ENCODE results near the gene DIS3L2.
A peak's percentile ranks its signal among the peaks of the same experiment; 100 is the strongest.

The DIS3L2 gene

GRCh38 chr2:232218778-232219495 is 257.4 kb downstream of the DIS3L2 start:
- H3K36me3 ChIP-seq (replicated peaks in 1 of 2; ENCODE audit: control insufficient read depth in 2 of 2, insufficient read depth in 2 of 2, low read length in 2 of 2), result peaks cover 0 to 4% of the 10 kb centered on the region in 2 donors
- H3K79me1 ChIP-seq (ENCODE audit: low read depth, low read length), result no peaks in the 10 kb centered on the region
- H3K14ac ChIP-seq (ENCODE audit: low read length), result no peak overlapping the region
- no peak for DNase-seq (ENCODE audit: low spot score)
- H3K18ac ChIP-seq (ENCODE audit: low read length), result no peak overlapping the region
- peak overlapping the region; percentile 12 for H3K9ac ChIP-seq (ENCODE audit: low read depth, low read length, poor library complexity)
- H2BK12ac ChIP-seq (ENCODE audit: low read length), result no peak overlapping the region
- H3K23ac ChIP-seq (ENCODE audit: low read depth, low read length, poor library complexity), result no peak overlapping the region
- no peak overlapping the region for H3K4me2 ChIP-seq (ENCODE audit: insufficient read depth, low read length, poor library complexity, severe bottlenecking)
- H3K4me3 ChIP-seq (ENCODE audit: low read length in 2 of 2), result no peak overlapping the region
- WGBS, 2 donors (ENCODE audit: extremely low coverage in 2 of 2, insufficient read length in 2 of 2, insufficient replicate concordance in 1 of 2), result no CpG with 5 or more reads among the region's 6 CpGs
- peaks cover 0 to 4% of the 10 kb centered on the region in 2 donors for H3K4me1 ChIP-seq (ENCODE audit: control insufficient read depth in 2 of 2, insufficient read depth in 1 of 2, low read depth in 1 of 2, low read length in 2 of 2)
- no peak overlapping the region for H2AFZ ChIP-seq (ENCODE audit: low read length)
- H3K27ac ChIP-seq (replicated peaks; ENCODE audit: low read length), result no peak overlapping the region
- H2BK5ac ChIP-seq (ENCODE audit: low read length), result no peak overlapping the region
- H4K8ac ChIP-seq (ENCODE audit: low read depth, low read length), result no peak overlapping the region
- no peak overlapping the region for H4K91ac ChIP-seq (ENCODE audit: low read depth, low read length, poor library complexity)
- H2BK120ac ChIP-seq (ENCODE audit: low read depth, low read length), result no peak overlapping the region
- H2AK5ac ChIP-seq (ENCODE audit: low read depth, low read length), result no peak overlapping the region
- H3K4ac ChIP-seq (ENCODE audit: low read length), result no peak overlapping the region
- H3K27me3 ChIP-seq (ENCODE audit: control insufficient read depth in 3 of 3, insufficient read depth in 3 of 3, low read depth in 1 of 3, low read length in 3 of 3), result no peaks in the 10 kb centered on the region
- no peaks in the 10 kb centered on the region for H3K9me3 ChIP-seq (replicated peaks in 1 of 2; ENCODE audit: control insufficient read depth in 2 of 2, insufficient read depth in 1 of 2, low read depth in 1 of 2, low read length in 2 of 2)
- H2BK15ac ChIP-seq (ENCODE audit: low read length), result no peak overlapping the region

DNA sequence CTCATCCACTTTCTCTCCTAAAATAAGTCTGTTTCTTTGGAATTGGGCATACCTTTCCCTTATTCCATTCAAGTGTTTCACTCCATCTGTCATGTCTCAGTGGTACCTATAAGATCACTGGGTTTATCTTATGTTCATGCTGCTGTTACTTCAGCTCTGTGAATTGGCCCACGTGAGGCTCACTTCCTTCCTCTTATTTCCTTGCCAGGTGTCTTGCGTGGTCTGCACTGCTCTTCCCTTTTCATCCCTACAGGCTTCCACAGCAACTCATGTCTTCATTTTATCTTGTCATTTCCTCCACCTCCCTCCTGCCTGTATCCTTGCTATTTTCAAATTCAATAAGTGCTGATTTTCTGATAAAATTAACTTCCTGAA is 258.0 kb downstream of the DIS3L2 start:
- Histone ChIP-seq H4K8ac (ENCODE audit: low read depth, low read length) (no peak overlapping the region), H4K91ac (ENCODE audit: low read depth, low read length, poor library complexity) (no peak overlapping the region), H3K79me1 (ENCODE audit: low read depth, low read length) (no peaks in the 10 kb centered on the region), H3K23ac (ENCODE audit: low read depth, low read length, poor library complexity) (no peak overlapping the region), H3K27me3 (ENCODE audit: control insufficient read depth in 3 of 3, insufficient read depth in 3 of 3, low read depth in 1 of 3, low read length in 3 of 3) (no peaks in the 10 kb centered on the region), H3K4me1 (ENCODE audit: control insufficient read depth in 2 of 2, insufficient read depth in 1 of 2, low read depth in 1 of 2, low read length in 2 of 2) (peaks cover 0 to 4% of the 10 kb centered on the region in 2 donors), H2BK12ac (ENCODE audit: low read length) (no peak overlapping the region), H2BK15ac (ENCODE audit: low read length) (no peak overlapping the region), H2AK5ac (ENCODE audit: low read depth, low read length) (no peak overlapping the region), H3K4ac (ENCODE audit: low read length) (no peak overlapping the region), H3K18ac (ENCODE audit: low read length) (no peak overlapping the region), H3K27ac (replicated peaks; ENCODE audit: low read length) (no peak overlapping the region), H2AFZ (ENCODE audit: low read length) (no peak overlapping the region), H2BK5ac (ENCODE audit: low read length) (no peak overlapping the region), H3K9me3 (replicated peaks in 1 of 2; ENCODE audit: control insufficient read depth in 2 of 2, insufficient read depth in 1 of 2, low read depth in 1 of 2, low read length in 2 of 2) (no peaks in the 10 kb centered on the region), H2BK120ac (ENCODE audit: low read depth, low read length) (no peak overlapping the region), H3K4me3 (ENCODE audit: low read length in 2 of 2) (no peak overlapping the region), H3K14ac (ENCODE audit: low read length) (no peak overlapping the region), H3K9ac (ENCODE audit: low read depth, low read length, poor library complexity) (no peak overlapping the region), H3K4me2 (ENCODE audit: insufficient read depth, low read length, poor library complexity, severe bottlenecking) (no peak overlapping the region), H3K36me3 (replicated peaks in 1 of 2; ENCODE audit: control insufficient read depth in 2 of 2, insufficient read depth in 2 of 2, low read length in 2 of 2) (peaks cover 0 to 4% of the 10 kb centered on the region in 2 donors)
- no peak for DNase-seq (ENCODE audit: low spot score)
- WGBS, 2 donors (ENCODE audit: extremely low coverage in 2 of 2, insufficient read length in 2 of 2, insufficient replicate concordance in 1 of 2), result no CpG with 5 or more reads among the region's 2 CpGs

DNA sequence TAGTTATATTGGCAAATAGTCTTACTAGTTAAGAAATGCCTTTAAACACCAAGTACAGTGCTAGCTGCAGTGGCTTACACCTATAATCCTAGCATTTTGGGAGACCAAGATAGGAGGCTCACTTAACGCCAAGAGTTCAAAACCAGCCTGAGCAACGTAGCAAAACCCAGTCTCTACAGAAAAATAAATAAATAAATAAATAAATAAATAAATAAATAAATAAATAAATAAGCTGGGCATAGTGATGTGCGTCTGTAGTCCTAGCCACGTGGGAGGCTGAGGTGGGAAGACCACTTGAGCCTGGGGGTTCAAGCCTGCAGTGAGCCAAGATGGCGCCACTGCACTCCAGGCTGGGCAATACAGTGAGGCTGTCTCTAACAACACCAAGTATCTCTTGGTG is 258.4 kb downstream of the DIS3L2 start:
- Histone ChIP-seq H3K36me3 (replicated peaks in 1 of 2; ENCODE audit: control insufficient read depth in 2 of 2, insufficient read depth in 2 of 2, low read length in 2 of 2) (peaks cover 0 to 4% of the 10 kb centered on the region in 2 donors), H2BK120ac (ENCODE audit: low read depth, low read length) (no peak overlapping the region), H2BK15ac (ENCODE audit: low read length) (no peak overlapping the region), H3K27ac (replicated peaks; ENCODE audit: low read length) (no peak overlapping the region), H3K14ac (ENCODE audit: low read length) (no peak overlapping the region), H2BK12ac (ENCODE audit: low read length) (no peak overlapping the region), H3K9ac (ENCODE audit: low read depth, low read length, poor library complexity) (no peak overlapping the region), H3K9me3 (replicated peaks in 1 of 2; ENCODE audit: control insufficient read depth in 2 of 2, insufficient read depth in 1 of 2, low read depth in 1 of 2, low read length in 2 of 2) (no peaks in the 10 kb centered on the region), H3K4me2 (ENCODE audit: insufficient read depth, low read length, poor library complexity, severe bottlenecking) (no peak overlapping the region), H3K4me1 (ENCODE audit: control insufficient read depth in 2 of 2, insufficient read depth in 1 of 2, low read depth in 1 of 2, low read length in 2 of 2) (peaks cover 0 to 4% of the 10 kb centered on the region in 2 donors), H4K91ac (ENCODE audit: low read depth, low read length, poor library complexity) (no peak overlapping the region), H2AK5ac (ENCODE audit: low read depth, low read length) (no peak overlapping the region), H3K79me1 (ENCODE audit: low read depth, low read length) (no peaks in the 10 kb centered on the region), H3K18ac (ENCODE audit: low read length) (no peak overlapping the region), H3K4ac (ENCODE audit: low read length) (no peak overlapping the region), H2AFZ (ENCODE audit: low read length) (no peak overlapping the region), H4K8ac (ENCODE audit: low read depth, low read length) (no peak overlapping the region), H2BK5ac (ENCODE audit: low read length) (no peak overlapping the region), H3K27me3 (ENCODE audit: control insufficient read depth in 3 of 3, insufficient read depth in 3 of 3, low read depth in 1 of 3, low read length in 3 of 3) (no peaks in the 10 kb centered on the region), H3K23ac (ENCODE audit: low read depth, low read length, poor library complexity) (no peak overlapping the region), H3K4me3 (ENCODE audit: low read length in 2 of 2) (no peak overlapping the region)
- no CpG with 5 or more reads among the region's 5 CpGs for WGBS, 2 donors (ENCODE audit: extremely low coverage in 2 of 2, insufficient read length in 2 of 2, insufficient replicate concordance in 1 of 2)
- no peak for DNase-seq (ENCODE audit: low spot score)

- H3K27ac ChIP-seq (replicated peaks; ENCODE audit: low read length), result no peak overlapping the region
- no peak overlapping the region for H2AFZ ChIP-seq (ENCODE audit: low read length)
- H3K9me3 ChIP-seq (replicated peaks in 1 of 2; ENCODE audit: control insufficient read depth in 2 of 2, insufficient read depth in 1 of 2, low read depth in 1 of 2, low read length in 2 of 2), result no peaks in the 10 kb centered on the region
- DNase-seq (ENCODE audit: low spot score), result no peak
- no peak overlapping the region for H2BK120ac ChIP-seq (ENCODE audit: low read depth, low read length)
- no peak overlapping the region for H2BK5ac ChIP-seq (ENCODE audit: low read length)
- H3K36me3 ChIP-seq (replicated peaks in 1 of 2; ENCODE audit: control insufficient read depth in 2 of 2, insufficient read depth in 2 of 2, low read length in 2 of 2), result peaks cover 0 to 4% of the 10 kb centered on the region in 2 donors
- H3K4ac ChIP-seq (ENCODE audit: low read length), result no peak overlapping the region
- no peaks in the 10 kb centered on the region for H3K4me1 ChIP-seq (ENCODE audit: control insufficient read depth in 2 of 2, insufficient read depth in 1 of 2, low read depth in 1 of 2, low read length in 2 of 2)
- H4K91ac ChIP-seq (ENCODE audit: low read depth, low read length, poor library complexity), result no peak overlapping the region
- H3K14ac ChIP-seq (ENCODE audit: low read length), result no peak overlapping the region
- no peak overlapping the region for H3K23ac ChIP-seq (ENCODE audit: low read depth, low read length, poor library complexity)
- H2BK12ac ChIP-seq (ENCODE audit: low read length), result no peak overlapping the region
- no peak overlapping the region for H3K4me2 ChIP-seq (ENCODE audit: insufficient read depth, low read length, poor library complexity, severe bottlenecking)
- H2BK15ac ChIP-seq (ENCODE audit: low read length), result no peak overlapping the region
- H3K18ac ChIP-seq (ENCODE audit: low read length), result no peak overlapping the region
- no peak overlapping the region for H4K8ac ChIP-seq (ENCODE audit: low read depth, low read length)
- H3K4me3 ChIP-seq (ENCODE audit: low read length in 2 of 2), result no peak overlapping the region
- no peak overlapping the region for H3K9ac ChIP-seq (ENCODE audit: low read depth, low read length, poor library complexity)
- no CpG with 5 or more reads among the region's 2 CpGs for WGBS, 2 donors (ENCODE audit: extremely low coverage in 2 of 2, insufficient read length in 2 of 2, insufficient replicate concordance in 1 of 2)
- H3K79me1 ChIP-seq (ENCODE audit: low read depth, low read length), result no peaks in the 10 kb centered on the region
- no peaks in the 10 kb centered on the region for H3K27me3 ChIP-seq (ENCODE audit: control insufficient read depth in 3 of 3, insufficient read depth in 3 of 3, low read depth in 1 of 3, low read length in 3 of 3)
- H2AK5ac ChIP-seq (ENCODE audit: low read depth, low read length), result no peak overlapping the region
These were observed 263.9 kb downstream of the DIS3L2 start for GRCh38 chr2:232225429-232225828.
